Activated naive CD4-positive, alpha-beta T cell treated with anti-CD3 and anti-CD28 coated beads for 36 hours (primary cell): ENCODE measurements around the gene PTPRN2. TPM values are rescaled to one million over a fixed set of nuclear protein-coding genes. Genes with fewer than 3 reads are reported as not detected.
"Not testable (repeated sequence)": the region's sequence is repeated elsewhere in the genome, so short reads cannot be mapped to it uniquely, and the experiment has no call there.

ENCODE experiments used
- CTCF ChIA-PET: fragments of 350-600 bp; sonication (Branson Sonifier 250); formaldehyde crosslinking; loops from one replicate; lab custom pipeline; 2021; ENCODE audit warnings: antibody characterized with exemption; lab: Charles Lee
- DNase-seq: peaks from one replicate; pipeline ENCODE4 v3.0.0-alpha.2; 2020
- H3K27ac Mint-ChIP-seq: one replicate; pipeline ENCODE4 v1.8.0; 2021; ENCODE audit warnings: mild to moderate bottlenecking, mixed read lengths
- H3K27me3 Mint-ChIP-seq: one replicate; pipeline ENCODE4 v1.8.0; 2021; ENCODE audit warnings: low read depth, mixed read lengths
- H3K36me3 Mint-ChIP-seq: one replicate; pipeline ENCODE4 v1.8.0; 2021; ENCODE audit warnings: low read depth, mixed read lengths
- H3K4me1 Mint-ChIP-seq: one replicate; pipeline ENCODE4 v1.8.0; 2021; ENCODE audit warnings: low read depth, mixed read lengths
- H3K4me3 Mint-ChIP-seq: one replicate; pipeline ENCODE4 v1.8.0; 2021; ENCODE audit warnings: mild to moderate bottlenecking, moderate library complexity, mixed read lengths
- H3K9me3 Mint-ChIP-seq: one replicate; pipeline ENCODE4 v1.8.0; 2021; ENCODE audit warnings: mixed read lengths
- intact Hi-C: fragments of 100-400 bp; cut with micrococcal nuclease; formaldehyde crosslinking; loops from one replicate; pipeline ENCODE4 v1.15.1; 2023
- total RNA-seq, 2 experiments: library from RNA; stranded (reverse); gene quantifications; one replicate each; pipeline ENCODE4 v1.2.3, GENCODE V29; 2021

PTPRN2 gene
- total RNA-seq, 2 experiments from 2014 or later, result 0.54 to 0.62 TPM

GRCh38 chr7:158530800-158531609 lies 56.6 kb downstream of the PTPRN2 start:
- DNase-seq, result no peak
- no peaks in the 10 kb centered on the region for H3K9me3 Mint-ChIP-seq
- intact Hi-C loops, result no loop called here
- H3K4me1 Mint-ChIP-seq, result no peaks in the 10 kb centered on the region
- no peaks in the 10 kb centered on the region for H3K36me3 Mint-ChIP-seq
- no peaks in the 10 kb centered on the region for H3K27me3 Mint-ChIP-seq
- CTCF ChIA-PET, result no interaction called here
- no peak overlapping the region for H3K4me3 Mint-ChIP-seq
- H3K27ac Mint-ChIP-seq, result no peak overlapping the region

- no peak overlapping the region for H3K4me3 Mint-ChIP-seq
- H3K36me3 Mint-ChIP-seq, result no peaks in the 10 kb centered on the region
- CTCF ChIA-PET, result no interaction called here
- H3K4me1 Mint-ChIP-seq, result no peaks in the 10 kb centered on the region
- H3K27me3 Mint-ChIP-seq, result no peaks in the 10 kb centered on the region
- no peak for DNase-seq
- no peak overlapping the region for H3K27ac Mint-ChIP-seq
- intact Hi-C loops, result no loop called here
- H3K9me3 Mint-ChIP-seq, result no peaks in the 10 kb centered on the region
Observed at GRCh38 chr7:158529181-158530096, 58.2 kb downstream of the PTPRN2 start.

- Mint-ChIP-seq H3K36me3 (no peaks in the 10 kb centered on the region), H3K4me3 (no peak overlapping the region), H3K27me3 (no peaks in the 10 kb centered on the region), H3K9me3 (no peaks in the 10 kb centered on the region), H3K27ac (no peak overlapping the region), H3K4me1 (no peaks in the 10 kb centered on the region)
- intact Hi-C loops, result no loop called here
- CTCF ChIA-PET, result no interaction called here
- DNase-seq, result no peak
Observed at GRCh38 chr7:158527915-158528502, 59.6 kb downstream of the PTPRN2 start.

- Mint-ChIP-seq H3K4me3 (no peak overlapping the region), H3K27me3 (no peaks in the 10 kb centered on the region), H3K9me3 (no peaks in the 10 kb centered on the region), H3K36me3 (no peaks in the 10 kb centered on the region), H3K27ac (no peak overlapping the region), H3K4me1 (no peaks in the 10 kb centered on the region)
- intact Hi-C loops, result no loop called here
- CTCF ChIA-PET, result no interaction called here
- DNase-seq, result no peak
Observed at GRCh38 chr7:158527495-158527894, 60.1 kb downstream of the PTPRN2 start.

DNA sequence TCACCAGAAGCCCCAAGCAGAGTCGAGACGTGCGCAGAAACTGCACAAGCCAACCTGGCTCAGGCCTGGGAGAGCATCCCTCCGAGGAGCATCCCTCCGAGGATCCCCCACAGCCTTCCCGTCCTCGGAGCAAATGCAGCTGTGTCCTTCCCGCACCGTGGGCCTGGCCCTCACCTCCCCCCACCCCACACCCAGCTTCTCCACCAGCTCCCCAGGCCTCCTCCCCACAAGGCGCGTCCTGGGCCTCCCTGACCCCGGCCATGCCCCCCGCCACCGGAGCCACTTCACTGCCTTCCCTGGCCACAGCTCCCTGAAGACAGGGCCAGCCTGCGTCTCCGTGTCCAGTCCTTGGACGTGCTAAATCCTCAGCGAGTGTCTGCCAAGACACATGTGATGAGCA lies 60.6 kb downstream of the PTPRN2 start:
- Mint-ChIP-seq H3K27ac (no peak overlapping the region), H3K36me3 (no peaks in the 10 kb centered on the region), H3K27me3 (no peaks in the 10 kb centered on the region), H3K4me1 (no peaks in the 10 kb centered on the region), H3K4me3 (no peak overlapping the region), H3K9me3 (no peaks in the 10 kb centered on the region)
- intact Hi-C loops, result no loop called here
- DNase-seq, result no peak
- CTCF ChIA-PET, result no interaction called here

GRCh38 chr7:158526531-158526930 lies 61.1 kb downstream of the PTPRN2 start:
- Mint-ChIP-seq H3K27me3 (no peaks in the 10 kb centered on the region), H3K9me3 (no peaks in the 10 kb centered on the region), H3K27ac (no peak overlapping the region), H3K4me1 (no peaks in the 10 kb centered on the region), H3K4me3 (no peak overlapping the region), H3K36me3 (no peaks in the 10 kb centered on the region)
- CTCF ChIA-PET, result no interaction called here
- intact Hi-C loops, result no loop called here
- no peak for DNase-seq

GRCh38 chr7:158525648-158526484 lies 61.8 kb downstream of the PTPRN2 start:
- DNase-seq, result no peak
- intact Hi-C loops, result no loop called here
- no peaks in the 10 kb centered on the region for H3K36me3 Mint-ChIP-seq
- H3K4me3 Mint-ChIP-seq, result no peak overlapping the region
- CTCF ChIA-PET, result no interaction called here
- no peaks in the 10 kb centered on the region for H3K9me3 Mint-ChIP-seq
- no peak overlapping the region for H3K27ac Mint-ChIP-seq
- no peaks in the 10 kb centered on the region for H3K27me3 Mint-ChIP-seq
- H3K4me1 Mint-ChIP-seq, result no peaks in the 10 kb centered on the region

DNA sequence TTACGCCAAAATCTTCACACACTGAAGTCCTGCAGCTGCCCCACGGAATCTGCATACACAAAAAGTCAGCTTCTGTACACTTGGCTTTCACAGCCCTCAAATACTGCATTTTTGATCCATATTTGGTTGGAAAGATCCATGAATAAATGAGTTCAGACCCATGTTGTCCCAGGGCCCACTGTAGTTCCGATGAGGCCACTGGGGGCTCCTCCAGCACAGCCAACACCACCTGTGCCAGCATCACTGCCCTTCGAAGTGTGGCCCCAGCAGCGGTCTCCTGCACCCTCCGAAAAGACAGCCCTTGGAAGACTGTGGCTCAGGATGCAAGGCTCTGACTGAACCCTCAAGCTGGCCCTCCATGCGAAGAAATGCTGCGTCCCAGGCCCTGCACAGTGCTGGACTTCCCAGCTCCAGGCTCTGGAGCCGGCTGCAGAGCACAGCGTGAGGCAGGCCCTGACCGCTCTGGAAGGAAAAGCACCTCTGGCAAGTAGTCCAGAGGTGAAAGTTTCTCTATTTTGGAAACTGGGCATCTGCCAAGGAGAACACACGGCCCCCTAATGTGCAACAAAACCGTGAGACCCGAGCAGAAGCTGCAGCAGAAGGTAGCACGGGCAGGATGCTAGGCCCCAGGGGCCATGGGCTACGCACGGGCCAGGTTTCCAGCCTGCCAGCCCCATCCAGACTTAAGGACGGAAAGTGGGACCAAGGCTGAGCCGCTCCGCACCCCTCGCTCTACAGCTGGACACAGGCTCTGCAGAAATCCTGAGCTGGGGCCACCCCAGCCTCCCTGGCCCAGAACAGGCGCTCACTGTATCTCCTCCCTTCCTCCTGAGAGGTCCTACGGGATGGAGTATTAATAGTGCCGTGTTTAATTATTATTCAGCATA lies 62.6 kb downstream of the PTPRN2 start:
- H3K9me3 Mint-ChIP-seq, result no peaks in the 10 kb centered on the region
- intact Hi-C loops, result no loop called here
- no peaks in the 10 kb centered on the region for H3K36me3 Mint-ChIP-seq

DNA sequence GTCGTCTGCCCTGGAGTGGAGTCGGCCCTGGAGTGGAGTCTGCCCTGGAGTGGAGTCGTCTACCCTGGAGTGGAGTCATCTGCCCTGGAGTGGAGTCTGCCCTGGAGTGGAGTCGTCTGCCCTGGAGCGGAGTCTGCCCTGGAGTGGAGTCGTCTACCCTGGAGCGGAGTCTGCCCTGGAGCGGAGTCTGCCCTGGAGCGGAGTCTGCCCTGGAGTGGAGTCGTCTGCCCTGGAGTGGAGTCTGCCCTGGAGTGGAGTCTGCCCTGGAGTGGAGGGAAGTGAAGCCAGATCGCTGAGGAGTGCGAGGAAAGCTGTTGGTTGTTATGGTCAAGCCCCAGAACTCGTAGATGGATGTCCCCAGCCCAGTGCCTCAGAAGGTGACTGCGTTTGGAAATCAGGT lies 63.3 kb downstream of the PTPRN2 start:
- H3K27ac Mint-ChIP-seq, intact Hi-C loops, H3K4me3 Mint-ChIP-seq, H3K4me1 Mint-ChIP-seq, H3K36me3 Mint-ChIP-seq, CTCF ChIA-PET, H3K27me3 Mint-ChIP-seq, DNase-seq, H3K9me3 Mint-ChIP-seq: not testable (repeated sequence)

More for the DNA sequence above, 62.6 kb downstream of the PTPRN2 start:
- Mint-ChIP-seq H3K4me1 (no peaks in the 10 kb centered on the region), H3K27ac (no peak overlapping the region), H3K27me3 (no peaks in the 10 kb centered on the region), H3K4me3 (no peak overlapping the region)
- DNase-seq, result no peak
- CTCF ChIA-PET, result no interaction called here

DNA sequence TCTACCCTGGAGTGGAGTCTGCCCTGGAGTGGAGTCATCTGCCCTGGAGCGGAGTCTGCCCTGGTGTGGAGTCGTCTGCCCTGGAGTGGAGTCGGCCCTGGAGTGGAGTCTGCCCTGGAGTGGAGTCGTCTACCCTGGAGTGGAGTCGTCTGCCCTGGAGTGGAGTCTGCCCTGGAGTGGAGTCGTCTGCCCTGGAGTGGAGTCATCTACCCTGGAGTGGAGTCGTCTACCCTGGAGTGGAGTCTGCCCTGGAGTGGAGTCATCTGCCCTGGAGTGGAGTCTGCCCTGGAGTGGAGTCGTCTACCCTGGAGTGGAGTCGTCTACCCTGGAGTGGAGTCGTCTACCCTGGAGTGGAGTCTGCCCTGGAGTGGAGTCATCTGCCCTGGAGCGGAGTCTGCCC lies 63.7 kb downstream of the PTPRN2 start:
- not testable (repeated sequence) for H3K36me3 Mint-ChIP-seq

GRCh38 chr7:158523165-158523856 lies 64.3 kb downstream of the PTPRN2 start:
- H3K27ac Mint-ChIP-seq, DNase-seq, intact Hi-C loops: not testable (repeated sequence)

More for the DNA sequence above, 63.7 kb downstream of the PTPRN2 start:
- H3K27ac Mint-ChIP-seq, intact Hi-C loops, DNase-seq, H3K27me3 Mint-ChIP-seq, H3K4me3 Mint-ChIP-seq, H3K9me3 Mint-ChIP-seq, CTCF ChIA-PET, H3K4me1 Mint-ChIP-seq: not testable (repeated sequence)

More at GRCh38 chr7:158523165-158523856, 64.3 kb downstream of the PTPRN2 start:
- H3K4me3 Mint-ChIP-seq, CTCF ChIA-PET, H3K9me3 Mint-ChIP-seq, H3K4me1 Mint-ChIP-seq, H3K36me3 Mint-ChIP-seq, H3K27me3 Mint-ChIP-seq: not testable (repeated sequence)
